Measurements from ENCODE around the gene TRAIP.

TRAIP gene

GRCh38 chr3:49869525-49870126, 13.3 kb upstream of the TRAIP start, which contains the start of gene CAMKV:
Gene CAMKV (minus strand): TSS chr3:49869906. CDS start chr3:49862388, 7,518 bp downstream.
- Histone ChIP-seq H3K4me2 (ENCODE audit: low read depth, low read length, poor library complexity, severe bottlenecking) (no peak within 1 kb of the TSS), H3K4me1 (ENCODE audit: insufficient read depth, low read length, poor library complexity, severe bottlenecking) (no peaks in the 10 kb centered on the region), H4K20me1 (ENCODE audit: insufficient read depth, low read length, poor library complexity, severe bottlenecking) (no peaks in the 10 kb centered on the region), H3K27me3 (ENCODE audit: insufficient read depth, low read length, poor library complexity, severe bottlenecking) (no peaks in the 10 kb centered on the region), H3K9me2 (replicated peaks; ENCODE audit: low read depth, low read length) (no peaks in the 10 kb centered on the region), H3K9ac (ENCODE audit: low read depth, low read length, poor library complexity, severe bottlenecking) (no peak within 1 kb of the TSS), H2AFZ (ENCODE audit: low read length) (no peak within 1 kb of the TSS), H3K4me3 (ENCODE audit: low read length, poor library complexity, severe bottlenecking) (no peak within 1 kb of the TSS), H3F3A (ENCODE audit: low read depth) (no peaks in the 10 kb centered on the region), H3K79me2 (ENCODE audit: insufficient read depth, low read length) (no peaks in the 10 kb centered on the region), H3K36me3 (ENCODE audit: insufficient read depth, low read length) (no peaks in the 10 kb centered on the region), H3K9me3 (ENCODE audit: insufficient read depth, low read depth, low read length) (no peaks in the 10 kb centered on the region)
- no peak for TF ChIP-seq EZH2phosphoT487 (IDR thresholded peaks at IDR 0.05; ENCODE audit: borderline replicate concordance)
- TF ChIP-seq, protein P1, sequence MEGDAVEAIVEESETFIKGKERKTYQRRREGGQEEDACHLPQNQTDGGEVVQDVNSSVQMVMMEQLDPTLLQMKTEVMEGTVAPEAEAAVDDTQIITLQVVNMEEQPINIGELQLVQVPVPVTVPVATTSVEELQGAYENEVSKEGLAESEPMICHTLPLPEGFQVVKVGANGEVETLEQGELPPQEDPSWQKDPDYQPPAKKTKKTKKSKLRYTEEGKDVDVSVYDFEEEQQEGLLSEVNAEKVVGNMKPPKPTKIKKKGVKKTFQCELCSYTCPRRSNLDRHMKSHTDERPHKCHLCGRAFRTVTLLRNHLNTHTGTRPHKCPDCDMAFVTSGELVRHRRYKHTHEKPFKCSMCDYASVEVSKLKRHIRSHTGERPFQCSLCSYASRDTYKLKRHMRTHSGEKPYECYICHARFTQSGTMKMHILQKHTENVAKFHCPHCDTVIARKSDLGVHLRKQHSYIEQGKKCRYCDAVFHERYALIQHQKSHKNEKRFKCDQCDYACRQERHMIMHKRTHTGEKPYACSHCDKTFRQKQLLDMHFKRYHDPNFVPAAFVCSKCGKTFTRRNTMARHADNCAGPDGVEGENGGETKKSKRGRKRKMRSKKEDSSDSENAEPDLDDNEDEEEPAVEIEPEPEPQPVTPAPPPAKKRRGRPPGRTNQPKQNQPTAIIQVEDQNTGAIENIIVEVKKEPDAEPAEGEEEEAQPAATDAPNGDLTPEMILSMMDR (conservative IDR thresholded peaks at IDR 0.05; ENCODE audit: low read length) = no peak

DNA sequence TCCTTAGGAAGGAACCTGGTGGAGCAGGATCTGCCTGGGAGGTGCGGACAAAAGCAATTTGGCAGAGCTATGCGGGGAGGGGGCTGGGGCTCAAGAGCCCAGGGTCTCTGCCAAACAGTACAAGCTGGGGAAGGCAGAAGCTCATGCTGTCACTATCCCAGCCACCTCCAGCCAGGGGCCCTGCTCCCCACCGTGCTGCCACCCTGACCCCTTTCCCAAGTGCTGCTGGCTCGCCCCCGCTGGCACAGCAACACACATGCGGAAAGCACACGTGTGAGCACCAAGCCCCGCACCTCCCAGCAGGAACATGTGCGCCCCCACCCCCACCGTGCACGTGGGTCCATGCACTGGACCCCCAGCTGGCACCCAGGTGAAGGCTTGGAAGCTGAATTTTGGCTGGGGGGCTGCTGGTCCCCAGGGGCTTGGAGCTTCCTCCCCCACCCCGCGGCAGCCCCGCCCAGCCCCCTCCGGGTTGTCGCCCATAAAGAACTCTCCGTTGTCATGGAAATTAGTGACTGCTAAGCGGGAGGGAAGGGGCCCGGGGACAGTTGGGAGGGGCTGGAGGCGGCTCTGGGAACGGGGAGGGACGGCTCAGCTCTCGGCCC, 12.6 kb upstream of the TRAIP start:
- no peaks in the 10 kb centered on the region for H3F3A ChIP-seq (ENCODE audit: low read depth)
- no peaks in the 10 kb centered on the region for H3K4me1 ChIP-seq (ENCODE audit: insufficient read depth, low read length, poor library complexity, severe bottlenecking)
- no peak overlapping the region for H2AFZ ChIP-seq (ENCODE audit: low read length)
- H3K9me3 ChIP-seq (ENCODE audit: insufficient read depth, low read depth, low read length) = no peaks in the 10 kb centered on the region
- no peak overlapping the region for H3K4me2 ChIP-seq (ENCODE audit: low read depth, low read length, poor library complexity, severe bottlenecking)
- no peak overlapping the region for H3K4me3 ChIP-seq (ENCODE audit: low read length, poor library complexity, severe bottlenecking)
- no peaks in the 10 kb centered on the region for H3K9me2 ChIP-seq (replicated peaks; ENCODE audit: low read depth, low read length)
- no peak for TF ChIP-seq EZH2phosphoT487 (IDR thresholded peaks at IDR 0.05; ENCODE audit: borderline replicate concordance)
- H3K79me2 ChIP-seq (ENCODE audit: insufficient read depth, low read length) = no peaks in the 10 kb centered on the region
- H3K36me3 ChIP-seq (ENCODE audit: insufficient read depth, low read length) = no peaks in the 10 kb centered on the region
- no peak overlapping the region for H3K9ac ChIP-seq (ENCODE audit: low read depth, low read length, poor library complexity, severe bottlenecking)
- H3K27me3 ChIP-seq (ENCODE audit: insufficient read depth, low read length, poor library complexity, severe bottlenecking) = no peaks in the 10 kb centered on the region
- H4K20me1 ChIP-seq (ENCODE audit: insufficient read depth, low read length, poor library complexity, severe bottlenecking) = no peaks in the 10 kb centered on the region

GRCh38 chr3:49867871-49868321, 11.5 kb upstream of the TRAIP start:
- no peak overlapping the region for H2AFZ ChIP-seq (ENCODE audit: low read length)
- H3K79me2 ChIP-seq (ENCODE audit: insufficient read depth, low read length) = no peaks in the 10 kb centered on the region
- H3K27me3 ChIP-seq (ENCODE audit: insufficient read depth, low read length, poor library complexity, severe bottlenecking) = no peaks in the 10 kb centered on the region
- no peaks in the 10 kb centered on the region for H3K9me2 ChIP-seq (replicated peaks; ENCODE audit: low read depth, low read length)
- TF ChIP-seq, protein P1 (conservative IDR thresholded peaks at IDR 0.05; ENCODE audit: low read length) = no peak
- no peak for TF ChIP-seq EZH2phosphoT487 (IDR thresholded peaks at IDR 0.05; ENCODE audit: borderline replicate concordance)
- no peaks in the 10 kb centered on the region for H3K4me1 ChIP-seq (ENCODE audit: insufficient read depth, low read length, poor library complexity, severe bottlenecking)
- H3K9ac ChIP-seq (ENCODE audit: low read depth, low read length, poor library complexity, severe bottlenecking) = no peak overlapping the region
- H3K36me3 ChIP-seq (ENCODE audit: insufficient read depth, low read length) = no peaks in the 10 kb centered on the region
- H3F3A ChIP-seq (ENCODE audit: low read depth) = no peaks in the 10 kb centered on the region
- no peak overlapping the region for H3K4me2 ChIP-seq (ENCODE audit: low read depth, low read length, poor library complexity, severe bottlenecking)
- H4K20me1 ChIP-seq (ENCODE audit: insufficient read depth, low read length, poor library complexity, severe bottlenecking) = no peaks in the 10 kb centered on the region
- H3K4me3 ChIP-seq (ENCODE audit: low read length, poor library complexity, severe bottlenecking) = no peak overlapping the region
- no peaks in the 10 kb centered on the region for H3K9me3 ChIP-seq (ENCODE audit: insufficient read depth, low read depth, low read length)
